ENCODE measurements around the gene RB1. TPM values are rescaled to one million over a fixed set of nuclear protein-coding genes. Genes with fewer than 3 reads are reported as not detected.

Gene RB1
- total and polyA plus RNA-seq, 8 donors, result 9.3 to 53.6 (median 20.6) TPM

DNA sequence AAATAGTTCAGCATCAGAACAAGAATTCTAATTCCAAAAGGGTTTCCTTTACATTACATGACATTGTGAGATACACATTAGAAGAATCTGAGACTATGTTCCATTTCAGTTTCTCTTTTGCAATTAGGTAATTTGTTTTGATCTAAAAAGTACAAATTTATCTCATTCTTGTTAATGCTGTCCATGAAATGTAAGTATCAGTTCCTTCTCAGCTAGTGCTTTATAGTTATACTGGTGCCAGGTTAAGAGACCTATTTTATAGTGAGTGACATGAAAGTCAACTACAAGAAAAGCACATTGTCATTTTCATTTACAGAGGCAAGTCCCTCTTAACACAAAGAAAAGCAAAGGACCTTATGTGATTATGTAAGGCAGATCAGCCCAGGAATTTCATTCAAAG, 185.4 kb downstream of the RB1 start:
- Histone ChIP-seq H3K27ac (no peak overlapping the region), H3K4me1 (peaks cover 0 to 35% (median 5%) of the 10 kb centered on the region in 4 donors), H3K27me3 (no peaks in the 10 kb centered on the region), H3K4me3 (no peak overlapping the region), H3K36me3 (peaks cover 0 to 32% (median 15%) of the 10 kb centered on the region in 4 donors), H3K9me3 (no peaks in the 10 kb centered on the region)
- TF ChIP-seq, protein P1, sequence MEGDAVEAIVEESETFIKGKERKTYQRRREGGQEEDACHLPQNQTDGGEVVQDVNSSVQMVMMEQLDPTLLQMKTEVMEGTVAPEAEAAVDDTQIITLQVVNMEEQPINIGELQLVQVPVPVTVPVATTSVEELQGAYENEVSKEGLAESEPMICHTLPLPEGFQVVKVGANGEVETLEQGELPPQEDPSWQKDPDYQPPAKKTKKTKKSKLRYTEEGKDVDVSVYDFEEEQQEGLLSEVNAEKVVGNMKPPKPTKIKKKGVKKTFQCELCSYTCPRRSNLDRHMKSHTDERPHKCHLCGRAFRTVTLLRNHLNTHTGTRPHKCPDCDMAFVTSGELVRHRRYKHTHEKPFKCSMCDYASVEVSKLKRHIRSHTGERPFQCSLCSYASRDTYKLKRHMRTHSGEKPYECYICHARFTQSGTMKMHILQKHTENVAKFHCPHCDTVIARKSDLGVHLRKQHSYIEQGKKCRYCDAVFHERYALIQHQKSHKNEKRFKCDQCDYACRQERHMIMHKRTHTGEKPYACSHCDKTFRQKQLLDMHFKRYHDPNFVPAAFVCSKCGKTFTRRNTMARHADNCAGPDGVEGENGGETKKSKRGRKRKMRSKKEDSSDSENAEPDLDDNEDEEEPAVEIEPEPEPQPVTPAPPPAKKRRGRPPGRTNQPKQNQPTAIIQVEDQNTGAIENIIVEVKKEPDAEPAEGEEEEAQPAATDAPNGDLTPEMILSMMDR (IDR thresholded peaks at IDR 0.05), result no peak
- TF ChIP-seq POLR2AphosphoS5 (IDR thresholded peaks at IDR 0.05), result no peak
- TF ChIP-seq EP300 (IDR thresholded peaks at IDR 0.05), result no peak
- TF ChIP-seq POLR2A (IDR thresholded peaks at IDR 0.05), result no peak
- no peak for DNase-seq
- intact Hi-C loops (cut with DNase I; ENCODE audit: low total_unique reads), result no loop called here

DNA sequence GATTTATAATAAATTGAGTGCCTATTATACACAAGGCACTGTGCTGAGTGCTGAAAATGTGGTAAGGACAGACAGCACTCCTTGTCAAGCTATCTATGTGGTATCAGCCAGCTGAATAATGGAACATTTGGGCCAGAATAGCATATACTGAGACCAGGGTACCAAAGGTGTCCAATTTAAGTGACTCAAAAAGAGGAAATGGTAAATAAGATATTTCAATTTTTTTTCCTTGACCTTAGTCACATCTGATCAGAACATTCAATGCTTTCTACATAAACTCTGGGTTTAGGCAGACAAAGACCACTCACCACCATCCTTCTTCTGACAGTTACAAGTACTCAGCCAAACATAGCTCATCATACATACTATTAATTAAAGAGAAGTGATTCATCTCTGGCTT, 186.1 kb downstream of the RB1 start:
- intact Hi-C loops (cut with DNase I; ENCODE audit: low total_unique reads), result no loop called here
- no peak for DNase-seq
- peaks cover 0 to 32% (median 15%) of the 10 kb centered on the region in 4 donors for H3K36me3 ChIP-seq
- H3K27me3 ChIP-seq, result no peaks in the 10 kb centered on the region
- TF ChIP-seq EP300 (IDR thresholded peaks at IDR 0.05) (no peak), POLR2AphosphoS5 (IDR thresholded peaks at IDR 0.05) (no peak), POLR2A (IDR thresholded peaks at IDR 0.05) (no peak)
- TF ChIP-seq, protein P1 (IDR thresholded peaks at IDR 0.05), result no peak
- H3K4me1 ChIP-seq, result peaks cover 0 to 39% (median 9%) of the 10 kb centered on the region in 4 donors
- peak overlapping the region in 1 of 5 donors; percentile 17 for H3K27ac ChIP-seq
- no peaks in the 10 kb centered on the region for H3K9me3 ChIP-seq
- no peak overlapping the region for H3K4me3 ChIP-seq

DNA sequence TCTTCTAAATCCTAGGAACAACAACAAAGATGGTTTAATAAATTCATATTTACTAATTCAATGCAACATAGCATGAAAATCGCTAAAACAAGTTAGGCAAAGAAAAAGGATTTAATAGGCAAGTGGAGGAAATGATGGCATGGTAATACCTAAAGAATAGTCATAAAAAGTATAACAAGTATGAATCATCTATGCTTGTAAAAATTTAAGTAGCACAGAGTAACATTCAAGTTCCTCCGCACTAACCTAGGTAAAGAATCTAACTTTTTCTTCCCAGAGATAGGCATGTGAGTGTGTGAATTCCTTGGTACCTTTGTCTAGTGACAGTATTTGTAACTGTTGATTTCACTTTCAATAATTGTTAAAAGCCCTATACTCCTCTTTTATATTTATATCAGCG, 186.7 kb downstream of the RB1 start:
- Histone ChIP-seq H3K4me1 (peaks cover 0 to 44% (median 10%) of the 10 kb centered on the region in 4 donors), H3K27ac (peak overlapping the region in 1 of 5 donors; percentile 86), H3K36me3 (peaks cover 0 to 32% (median 15%) of the 10 kb centered on the region in 4 donors), H3K4me3 (no peak overlapping the region), H3K9me3 (no peaks in the 10 kb centered on the region), H3K27me3 (no peaks in the 10 kb centered on the region)
- no peak for TF ChIP-seq EP300 (IDR thresholded peaks at IDR 0.05)
- no peak for TF ChIP-seq POLR2A (IDR thresholded peaks at IDR 0.05)
- no peak for TF ChIP-seq POLR2AphosphoS5 (IDR thresholded peaks at IDR 0.05)
- TF ChIP-seq, protein P1 (IDR thresholded peaks at IDR 0.05), result no peak
- 95 to 99% (median 97%) methylated on average over 3 of the region's 3 CpGs for WGBS, 5 donors
- no peak for DNase-seq
- intact Hi-C loops (cut with DNase I; ENCODE audit: low total_unique reads), result no loop called here

DNA sequence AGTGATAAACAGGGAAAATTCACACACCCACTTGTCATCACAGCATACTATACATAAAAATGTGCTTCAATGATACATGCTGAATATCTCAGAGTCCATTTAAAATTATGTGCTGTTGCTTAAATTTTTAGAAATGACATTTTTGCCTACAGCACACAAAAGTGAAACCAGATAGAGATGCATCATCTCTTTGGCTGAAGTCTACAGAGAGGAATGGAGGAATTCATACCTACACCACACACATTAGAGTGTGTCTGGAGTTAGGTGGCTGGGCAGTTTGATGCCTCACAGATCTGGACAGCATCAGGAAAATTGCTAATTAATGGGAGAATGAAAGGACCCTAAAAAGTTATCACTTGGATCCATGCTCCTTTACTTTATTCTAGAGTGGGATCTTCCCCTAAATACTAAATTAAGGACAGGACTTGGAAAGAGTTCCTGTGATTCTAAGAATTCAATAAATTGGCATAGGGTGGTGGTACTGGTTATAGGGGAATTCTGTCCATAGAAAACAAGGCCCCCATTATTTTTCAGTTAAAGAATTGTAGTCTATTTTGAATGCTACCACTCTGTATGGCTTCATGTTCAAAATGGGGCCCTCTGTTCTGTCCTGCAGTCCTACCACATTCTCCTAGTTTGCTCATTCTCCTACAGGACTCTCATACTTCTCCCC, 188.0 kb downstream of the RB1 start:
- intact Hi-C loops (cut with DNase I; ENCODE audit: low total_unique reads), result no loop called here
- peak overlapping the region in 2 of 4 donors; percentile 21 to 30 for H3K4me3 ChIP-seq
- H3K27me3 ChIP-seq, result no peaks in the 10 kb centered on the region
- H3K36me3 ChIP-seq, result peaks cover 0 to 41% (median 17%) of the 10 kb centered on the region in 4 donors
- peaks cover 0 to 44% (median 10%) of the 10 kb centered on the region in 4 donors for H3K4me1 ChIP-seq
- no peak for DNase-seq
- H3K9me3 ChIP-seq, result no peaks in the 10 kb centered on the region
- no peak for TF ChIP-seq POLR2AphosphoS5 (IDR thresholded peaks at IDR 0.05)
- no peak for TF ChIP-seq POLR2A (IDR thresholded peaks at IDR 0.05)
- TF ChIP-seq EP300 (IDR thresholded peaks at IDR 0.05), result no peak
- TF ChIP-seq, protein P1 (IDR thresholded peaks at IDR 0.05), result no peak
- peak overlapping the region; percentile 65 to 86 (median 73) for H3K27ac ChIP-seq
